Activated CD8-positive, alpha-beta memory T cell treated with anti-CD3 and anti-CD28 coated beads for 1 hour (primary cell): ENCODE results near the gene GTF2F1.
A peak's percentile ranks its signal among the peaks of the same experiment; 100 is the strongest.
"Not testable (repeated sequence)": the region's sequence is repeated elsewhere in the genome, so short reads cannot be mapped to it uniquely, and the experiment has no call there.

Experiments
- DNase-seq, 2 donors: peaks; one replicate each; pipeline ENCODE4 v3.0.0-alpha.2; 2020; ENCODE audit warnings: low read depth in 1 of 2; ENCODE audit errors: extremely low read depth in 1 of 2

Gene GTF2F1

GRCh38 chr19:6387372-6387771 lies 5.6 kb downstream of the GTF2F1 start:
- DNase-seq, result no peak

GRCh38 chr19:6384381-6384780 lies 8.6 kb downstream of the GTF2F1 start:
- DNase-seq, result no peak

GRCh38 chr19:6383188-6383587 lies 9.8 kb downstream of the GTF2F1 start:
- DNase-seq, result no peak

- no peak for DNase-seq
These were observed 11.8 kb downstream of the GTF2F1 start for GRCh38 chr19:6381030-6381750.

GRCh38 chr19:6379744-6380143 lies 13.2 kb downstream of the GTF2F1 start:
- no peak for DNase-seq

GRCh38 chr19:6378486-6378885 lies 14.5 kb downstream of the GTF2F1 start:
- DNase-seq, result no peak

- DNase-seq, result no peak
These were observed 14.9 kb downstream of the GTF2F1 start for GRCh38 chr19:6378041-6378440.

GRCh38 chr19:6376512-6377190 lies 16.3 kb downstream of the GTF2F1 start:
- DNase-seq, result no peak

- no peak for DNase-seq
These were observed 17.5 kb downstream of the GTF2F1 start, which contains the start of gene PSPN for GRCh38 chr19:6375411-6376010. Gene PSPN, minus strand, starts transcription at chr19:6375933. Its CDS starts 84 bp downstream, at chr19:6375849.

- DNase-seq, result no peak
These were observed 18.1 kb downstream of the GTF2F1 start for GRCh38 chr19:6374711-6375410.

GRCh38 chr19:6374161-6374709 lies 18.7 kb downstream of the GTF2F1 start:
- DNase-seq, result no peak

- DNase-seq, result no peak
These were observed 19.2 kb downstream of the GTF2F1 start for GRCh38 chr19:6373813-6374108.

- DNase-seq, result peak; percentile 95 to 98
These were observed 19.7 kb downstream of the GTF2F1 start for GRCh38 chr19:6373096-6373812.

GRCh38 chr19:6372594-6373095 lies 20.3 kb downstream of the GTF2F1 start, which contains the start of gene ALKBH7:
Gene ALKBH7, plus strand, starts transcription at chr19:6372794. Its CDS starts 27 bp downstream, at chr19:6372821.
- peak; percentile 89 to 97 for DNase-seq

GRCh38 chr19:6364353-6364752 lies 28.6 kb downstream of the GTF2F1 start:
- DNase-seq, result no peak

- no peak for DNase-seq
These were observed 30.6 kb downstream of the GTF2F1 start for GRCh38 chr19:6362351-6362801.

GRCh38 chr19:6362027-6362350 lies 31.0 kb downstream of the GTF2F1 start:
- DNase-seq, result no peak

- DNase-seq, result not testable (repeated sequence)
These were observed 32.1 kb downstream of the GTF2F1 start for GRCh38 chr19:6360857-6361216.

GRCh38 chr19:6360445-6360844 lies 32.5 kb downstream of the GTF2F1 start:
- DNase-seq, result not testable (repeated sequence)

- DNase-seq, result no peak
These were observed 33.2 kb downstream of the GTF2F1 start for GRCh38 chr19:6359568-6360341.
